K562 (cell line): Measurements from ENCODE around the gene CYFIP2. TPM values are rescaled to one million over a fixed set of nuclear protein-coding genes. Genes with fewer than 3 reads are reported as not detected.

Experiments used
- BACH1 ChIP-seq: fragments of 200-800 bp; sonication (Bioruptor generic); IDR thresholded peaks from 2 replicates; pipeline ENCODE4 v1.6.1; 2016; ENCODE audit warnings: missing genetic modification characterization, missing compliant biosample characterization
- DPF2 ChIP-seq: fragments of 450-650 bp; IDR thresholded peaks from 2 replicates; pipeline ENCODE4 v1.6.1; 2016
- ELF4 ChIP-seq: fragments of 450-650 bp; formaldehyde crosslinking; IDR thresholded peaks from 2 replicates; pipeline ENCODE4 v1.4.0; 2022; ENCODE audit warnings: missing genetic modification characterization
- FOXA3 ChIP-seq, 2 experiments: fragments of 450-650 bp in 1 of 2; sonication (generic) in 1 of 2; formaldehyde crosslinking; IDR thresholded peaks in 1 of 2; conservative IDR thresholded peaks in 1 of 2; 2 replicates each; pipeline versions ENCODE4 v1.4.0 to v1.8.0; 2020 to 2022; ENCODE audit warnings: mild to moderate bottlenecking in 2 of 2, missing genetic modification reagents in 1 of 2
- FOXK1 ChIP-seq: sonication (generic); formaldehyde crosslinking; IDR thresholded peaks from 2 replicates; pipeline ENCODE4 v1.8.0; 2022; ENCODE audit warnings: missing genetic modification reagents, mild to moderate bottlenecking, borderline replicate concordance
- HDAC8 ChIP-seq: fragments of 450-650 bp; IDR thresholded peaks from 2 replicates; pipeline ENCODE4 v1.6.1; 2016; ENCODE audit warnings: mild to moderate bottlenecking, missing genetic modification characterization, moderate library complexity, missing compliant biosample characterization
- HNRNPK ChIP-seq: fragments of 200-400 bp; formaldehyde crosslinking; IDR thresholded peaks from one replicate; pipeline ENCODE4 v1.6.1; 2018; ENCODE audit warnings: mild to moderate bottlenecking, low read depth, low read length; ENCODE audit not compliant: poor library complexity, severe bottlenecking
- HNRNPUL1 ChIP-seq: fragments of 200-400 bp; formaldehyde crosslinking; IDR thresholded peaks from 2 replicates; pipeline ENCODE4 v1.6.1; 2017; ENCODE audit warnings: low read length
- KAT8 ChIP-seq: fragments of 450-650 bp; IDR thresholded peaks from 2 replicates; pipeline ENCODE4 v1.6.1; 2016; ENCODE audit warnings: low read depth, mild to moderate bottlenecking
- MBD2 ChIP-seq: sonication (generic); IDR thresholded peaks from 2 replicates; pipeline ENCODE4 v1.6.1; 2016; ENCODE audit warnings: low read depth, borderline replicate concordance
- NR3C1 ChIP-seq: sonication (generic); formaldehyde crosslinking; IDR thresholded peaks from 2 replicates; pipeline ENCODE4 v1.8.1; 2022; ENCODE audit warnings: missing genetic modification reagents
- PHF21A ChIP-seq: fragments of 450-650 bp; IDR thresholded peaks from 2 replicates; pipeline ENCODE4 v1.6.1; 2017; ENCODE audit warnings: low read depth, borderline replicate concordance
- PTBP1 ChIP-seq: fragments of 200-400 bp; formaldehyde crosslinking; IDR thresholded peaks from 2 replicates; pipeline ENCODE4 v1.6.1; 2017; ENCODE audit warnings: low read depth, low read length
- ZNF263 ChIP-seq: sonication (generic); formaldehyde crosslinking; IDR thresholded peaks from 2 replicates; pipeline ENCODE4 v1.8.0; 2022; ENCODE audit warnings: mild to moderate bottlenecking, missing genetic modification reagents, borderline replicate concordance
- ZNF444 ChIP-seq: fragments of 250-450 bp; sonication (Bioruptor Pico); IDR thresholded peaks from 2 replicates; pipeline ENCODE4 v1.4.0; 2020; ENCODE audit warnings: mild to moderate bottlenecking, moderate library complexity
- polyA plus RNA-seq, 8 experiments: library from polyadenylated mRNA; depleted of rRNA in 4 of 8; stranded (reverse) in 5 of 8; unstranded in 3 of 8; fragments of >200 nt; fragmentation: Nextera tagmentation in 2 of 8; fragmentation: Illumina TruSeq in 1 of 8; extraction: Ambion mirVana in 2 of 8; extraction: Trizol in 1 of 8; gene quantifications; 2 replicates each; pipeline versions ENCODE4 v1.2.1 to v1.2.3, GENCODE V29; 2011 to 2014; ENCODE audit warnings: inconsistent platforms in 1 of 8, missing spikeins in 1 of 8
- total RNA-seq, 7 experiments: library from RNA; depleted of rRNA in 6 of 7; stranded (reverse); fragments of >200 nt in 6 of 7; fragmentation: Illumina TruSeq in 2 of 7; extraction: Trizol in 2 of 7; gene quantifications; 2 replicates each; pipeline versions ENCODE4 v1.2.1 to v1.2.3, GENCODE V29; 2011 to 2021; ENCODE audit warnings: low replicate concordance in 1 of 7
- TF ChIP-seq, protein P1 (sequence below): fragments of 250-450 bp; sonication (Bioruptor Pico); IDR thresholded peaks from 2 replicates; pipeline ENCODE4 v1.5.0; 2021
- TF ChIP-seq, protein P2 (sequence below): fragments of 450-650 bp; IDR thresholded peaks from 2 replicates; pipeline ENCODE4 v1.6.1; 2016; ENCODE audit warnings: borderline replicate concordance
- TF ChIP-seq, protein P3 (sequence below): fragments of 450-650 bp; IDR thresholded peaks from 2 replicates; pipeline ENCODE4 v1.6.1; 2018; ENCODE audit not compliant: partially characterized antibody
- TF ChIP-seq, protein P4 (sequence below): sonication (generic); formaldehyde crosslinking; IDR thresholded peaks from 2 replicates; pipeline ENCODE4 v1.8.0; 2023; ENCODE audit warnings: mild to moderate bottlenecking, missing genetic modification reagents
- TF ChIP-seq, protein P5 (sequence below): fragments of 450-650 bp; conservative IDR thresholded peaks from 2 replicates; pipeline ENCODE4 v1.6.1; 2016; ENCODE audit warnings: missing genetic modification characterization, low read depth, mild to moderate bottlenecking, missing compliant biosample characterization, moderate library complexity

CYFIP2 gene
- total and polyA plus RNA-seq, 9 of the 15 experiments (the other 6 are each of a cell fraction or from before 2014, with no cell fraction given) = 0.76 to 2.9 (median 1.4) TPM; not detected in 1

DNA sequence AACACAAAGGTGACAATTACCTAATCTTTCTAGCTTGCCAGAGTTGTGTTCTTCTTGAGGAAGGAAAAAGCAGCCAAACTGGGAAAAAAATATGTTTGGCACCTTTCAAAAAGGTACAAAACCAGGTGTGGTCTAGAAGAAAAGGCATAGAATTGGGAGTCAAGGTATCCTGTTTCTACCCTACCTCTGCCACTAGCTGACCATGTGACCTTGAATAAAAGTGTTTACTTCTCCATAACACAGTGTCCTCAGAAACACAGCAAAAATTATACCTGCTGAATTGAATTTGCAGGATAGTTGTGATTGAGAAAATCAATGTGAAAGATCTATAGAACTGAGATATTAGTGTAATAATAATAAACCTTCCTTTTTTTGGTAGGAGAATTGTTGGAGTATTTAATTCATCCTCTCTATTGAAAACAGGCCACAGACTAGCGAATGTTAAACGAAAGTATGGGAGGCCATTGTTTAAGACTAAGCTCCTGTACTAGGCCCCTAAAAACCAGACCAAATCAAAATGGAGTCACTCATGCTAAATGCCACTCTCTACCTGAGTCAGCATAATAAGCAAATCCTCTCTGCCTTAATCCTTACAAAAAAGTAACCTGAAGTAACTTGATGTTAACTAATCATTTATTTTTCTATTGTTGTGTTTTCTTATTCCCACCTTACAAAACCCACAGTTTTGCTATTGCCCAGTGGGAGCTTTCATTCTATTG lies 12.6 kb downstream of the CYFIP2 start (continued):
- TF ChIP-seq, protein P1, sequence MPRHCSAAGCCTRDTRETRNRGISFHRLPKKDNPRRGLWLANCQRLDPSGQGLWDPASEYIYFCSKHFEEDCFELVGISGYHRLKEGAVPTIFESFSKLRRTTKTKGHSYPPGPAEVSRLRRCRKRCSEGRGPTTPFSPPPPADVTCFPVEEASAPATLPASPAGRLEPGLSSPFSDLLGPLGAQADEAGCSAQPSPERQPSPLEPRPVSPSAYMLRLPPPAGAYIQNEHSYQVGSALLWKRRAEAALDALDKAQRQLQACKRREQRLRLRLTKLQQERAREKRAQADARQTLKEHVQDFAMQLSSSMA = no peak
- no peak for TF ChIP-seq KAT8
- TF ChIP-seq, protein P2, sequence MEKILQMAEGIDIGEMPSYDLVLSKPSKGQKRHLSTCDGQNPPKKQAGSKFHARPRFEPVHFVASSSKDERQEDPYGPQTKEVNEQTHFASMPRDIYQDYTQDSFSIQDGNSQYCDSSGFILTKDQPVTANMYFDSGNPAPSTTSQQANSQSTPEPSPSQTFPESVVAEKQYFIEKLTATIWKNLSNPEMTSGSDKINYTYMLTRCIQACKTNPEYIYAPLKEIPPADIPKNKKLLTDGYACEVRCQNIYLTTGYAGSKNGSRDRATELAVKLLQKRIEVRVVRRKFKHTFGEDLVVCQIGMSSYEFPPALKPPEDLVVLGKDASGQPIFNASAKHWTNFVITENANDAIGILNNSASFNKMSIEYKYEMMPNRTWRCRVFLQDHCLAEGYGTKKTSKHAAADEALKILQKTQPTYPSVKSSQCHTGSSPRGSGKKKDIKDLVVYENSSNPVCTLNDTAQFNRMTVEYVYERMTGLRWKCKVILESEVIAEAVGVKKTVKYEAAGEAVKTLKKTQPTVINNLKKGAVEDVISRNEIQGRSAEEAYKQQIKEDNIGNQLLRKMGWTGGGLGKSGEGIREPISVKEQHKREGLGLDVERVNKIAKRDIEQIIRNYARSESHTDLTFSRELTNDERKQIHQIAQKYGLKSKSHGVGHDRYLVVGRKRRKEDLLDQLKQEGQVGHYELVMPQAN = no peak
- TF ChIP-seq HNRNPUL1 = no peak
- TF ChIP-seq DPF2 = no peak
- TF ChIP-seq NR3C1 (CRISPR knock-in tag) = no peak
- TF ChIP-seq ZNF444 (CRISPR knock-in tag) = peak; percentile 82
- no peak for TF ChIP-seq HNRNPK
- TF ChIP-seq FOXK1 = no peak
- peak; percentile 92 for TF ChIP-seq HDAC8 (tag)
- TF ChIP-seq MBD2 = no peak
- TF ChIP-seq ELF4 (CRISPR knock-in tag) = peak; percentile 52; the same call in 1 of the 2 replicates
- TF ChIP-seq PHF21A = no peak
- TF ChIP-seq, protein P3, sequence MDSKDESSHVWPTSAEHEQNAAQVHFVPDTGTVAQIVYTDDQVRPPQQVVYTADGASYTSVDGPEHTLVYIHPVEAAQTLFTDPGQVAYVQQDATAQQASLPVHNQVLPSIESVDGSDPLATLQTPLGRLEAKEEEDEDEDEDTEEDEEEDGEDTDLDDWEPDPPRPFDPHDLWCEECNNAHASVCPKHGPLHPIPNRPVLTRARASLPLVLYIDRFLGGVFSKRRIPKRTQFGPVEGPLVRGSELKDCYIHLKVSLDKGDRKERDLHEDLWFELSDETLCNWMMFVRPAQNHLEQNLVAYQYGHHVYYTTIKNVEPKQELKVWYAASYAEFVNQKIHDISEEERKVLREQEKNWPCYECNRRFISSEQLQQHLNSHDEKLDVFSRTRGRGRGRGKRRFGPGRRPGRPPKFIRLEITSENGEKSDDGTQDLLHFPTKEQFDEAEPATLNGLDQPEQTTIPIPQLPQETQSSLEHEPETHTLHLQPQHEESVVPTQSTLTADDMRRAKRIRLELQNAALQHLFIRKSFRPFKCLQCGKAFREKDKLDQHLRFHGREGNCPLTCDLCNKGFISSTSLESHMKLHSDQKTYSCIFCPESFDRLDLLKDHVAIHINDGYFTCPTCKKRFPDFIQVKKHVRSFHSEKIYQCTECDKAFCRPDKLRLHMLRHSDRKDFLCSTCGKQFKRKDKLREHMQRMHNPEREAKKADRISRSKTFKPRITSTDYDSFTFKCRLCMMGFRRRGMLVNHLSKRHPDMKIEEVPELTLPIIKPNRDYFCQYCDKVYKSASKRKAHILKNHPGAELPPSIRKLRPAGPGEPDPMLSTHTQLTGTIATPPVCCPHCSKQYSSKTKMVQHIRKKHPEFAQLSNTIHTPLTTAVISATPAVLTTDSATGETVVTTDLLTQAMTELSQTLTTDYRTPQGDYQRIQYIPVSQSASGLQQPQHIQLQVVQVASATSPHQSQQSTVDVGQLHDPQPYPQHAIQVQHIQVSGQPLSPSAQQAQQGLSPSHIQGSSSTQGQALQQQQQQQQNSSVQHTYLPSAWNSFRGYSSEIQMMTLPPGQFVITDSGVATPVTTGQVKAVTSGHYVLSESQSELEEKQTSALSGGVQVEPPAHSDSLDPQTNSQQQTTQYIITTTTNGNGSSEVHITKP = no peak
- peak; percentile 92 for TF ChIP-seq BACH1 (tag)
- TF ChIP-seq FOXA3 (CRISPR knock-in tag; conservative IDR thresholded peaks at IDR 0.05 in 1 of 2, IDR thresholded peaks at IDR 0.05 in 1 of 2) = 0 out of 4 replicates have a peak, but pooled peaks of 1 of the 2 experiments have one; percentile 20
- no peak for TF ChIP-seq PTBP1
- TF ChIP-seq, protein P4, sequence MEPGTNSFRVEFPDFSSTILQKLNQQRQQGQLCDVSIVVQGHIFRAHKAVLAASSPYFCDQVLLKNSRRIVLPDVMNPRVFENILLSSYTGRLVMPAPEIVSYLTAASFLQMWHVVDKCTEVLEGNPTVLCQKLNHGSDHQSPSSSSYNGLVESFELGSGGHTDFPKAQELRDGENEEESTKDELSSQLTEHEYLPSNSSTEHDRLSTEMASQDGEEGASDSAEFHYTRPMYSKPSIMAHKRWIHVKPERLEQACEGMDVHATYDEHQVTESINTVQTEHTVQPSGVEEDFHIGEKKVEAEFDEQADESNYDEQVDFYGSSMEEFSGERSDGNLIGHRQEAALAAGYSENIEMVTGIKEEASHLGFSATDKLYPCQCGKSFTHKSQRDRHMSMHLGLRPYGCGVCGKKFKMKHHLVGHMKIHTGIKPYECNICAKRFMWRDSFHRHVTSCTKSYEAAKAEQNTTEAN (CRISPR knock-in tag) = no peak
- TF ChIP-seq, protein P5, sequence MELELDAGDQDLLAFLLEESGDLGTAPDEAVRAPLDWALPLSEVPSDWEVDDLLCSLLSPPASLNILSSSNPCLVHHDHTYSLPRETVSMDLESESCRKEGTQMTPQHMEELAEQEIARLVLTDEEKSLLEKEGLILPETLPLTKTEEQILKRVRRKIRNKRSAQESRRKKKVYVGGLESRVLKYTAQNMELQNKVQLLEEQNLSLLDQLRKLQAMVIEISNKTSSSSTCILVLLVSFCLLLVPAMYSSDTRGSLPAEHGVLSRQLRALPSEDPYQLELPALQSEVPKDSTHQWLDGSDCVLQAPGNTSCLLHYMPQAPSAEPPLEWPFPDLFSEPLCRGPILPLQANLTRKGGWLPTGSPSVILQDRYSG (tag) = peak; percentile 97
- TF ChIP-seq ZNF263 = no peak
